HAP-1 (cell line): ENCODE results near the gene TSSK6.
A peak's percentile ranks its signal among the peaks of the same experiment; 100 is the strongest.

Source experiments
- DNase-seq, 2 experiments: peaks; one replicate each; pipeline ENCODE4 v3.0.0-alpha.2; 2016 to 2020; ENCODE audit warnings: low spot score in 2 of 2
- H3K27me3 ChIP-seq: fragments of 250-450 bp; sonication (Bioruptor Pico); 2 replicates; pipeline ENCODE4 v1.5.1; 2020; ENCODE audit warnings: low read depth, mild to moderate bottlenecking, moderate library complexity
- H3K36me3 ChIP-seq: fragments of 250-450 bp; sonication (Bioruptor Pico); replicated peaks from 2 replicates; pipeline ENCODE4 v1.5.1; 2020; ENCODE audit warnings: mild to moderate bottlenecking
- H3K4me1 ChIP-seq: fragments of 250-450 bp; sonication (Bioruptor Pico); 2 replicates; pipeline ENCODE4 v1.5.1; 2020; ENCODE audit warnings: mild to moderate bottlenecking
- H3K4me3 ChIP-seq: fragments of 250-450 bp; sonication (Bioruptor Pico); 2 replicates; pipeline ENCODE4 v1.5.1; 2020; ENCODE audit warnings: mild to moderate bottlenecking, moderate library complexity
- H3K9me3 ChIP-seq: fragments of 250-450 bp; sonication (Bioruptor Pico); 2 replicates; pipeline ENCODE4 v1.5.1; 2020; ENCODE audit warnings: mild to moderate bottlenecking, moderate library complexity
- in situ Hi-C: fragments of 300-500 bp; cut with MboI; formaldehyde crosslinking; loops from 3 replicates; pipeline ENCODE4 v1.14.3; 2020; ENCODE audit warnings: low sequenced_read_pairs, inconsistent platforms, mixed read lengths

Gene TSSK6

DNA sequence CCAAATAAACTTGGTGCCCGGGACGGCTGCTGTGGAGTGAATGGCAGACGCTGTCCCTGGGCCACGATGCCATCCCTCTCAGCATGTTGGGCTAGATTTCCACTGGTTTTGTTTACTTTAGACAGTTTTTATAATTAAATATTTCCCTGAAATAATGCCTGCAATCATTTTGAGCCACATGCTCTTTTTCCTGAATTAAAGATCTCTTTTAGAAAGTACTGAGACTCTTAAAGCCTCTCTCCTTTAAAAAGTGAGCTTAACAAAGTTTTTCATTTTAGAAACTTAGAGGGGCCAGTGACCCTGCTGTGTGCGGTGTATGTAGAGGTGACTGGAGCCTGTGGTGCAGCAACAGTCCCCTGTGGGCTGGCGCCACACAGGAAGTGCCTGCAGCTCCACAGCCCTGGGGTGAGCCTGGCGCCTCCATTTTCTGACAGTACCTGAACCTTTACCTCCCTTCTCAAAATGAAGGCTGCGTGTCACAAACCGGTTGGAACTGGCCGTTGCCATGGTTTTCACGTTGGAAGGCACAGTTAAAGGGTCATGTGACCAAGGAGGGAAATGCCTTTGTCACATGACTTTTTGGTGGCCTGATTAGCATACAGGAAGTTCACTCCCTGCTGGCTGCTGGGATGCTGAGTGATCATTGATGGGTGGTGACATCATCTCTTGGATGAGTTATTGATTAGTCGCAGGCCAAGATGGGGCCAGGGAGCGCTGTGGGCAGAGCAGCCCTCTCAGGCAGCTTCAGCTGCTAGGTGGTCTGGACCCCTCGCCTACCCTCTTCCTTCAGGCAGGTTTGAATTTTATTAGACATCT is 26.3 kb downstream of the TSSK6 start:
- peak; percentile 77 to 86 for DNase-seq
- no peaks in the 10 kb centered on the region for H3K27me3 ChIP-seq
- peaks cover 36% of the 10 kb centered on the region for H3K36me3 ChIP-seq
- no peak overlapping the region for H3K4me3 ChIP-seq
- no peaks in the 10 kb centered on the region for H3K9me3 ChIP-seq
- peaks cover 14% of the 10 kb centered on the region for H3K4me1 ChIP-seq
- in situ Hi-C loops: no loop called here

DNA sequence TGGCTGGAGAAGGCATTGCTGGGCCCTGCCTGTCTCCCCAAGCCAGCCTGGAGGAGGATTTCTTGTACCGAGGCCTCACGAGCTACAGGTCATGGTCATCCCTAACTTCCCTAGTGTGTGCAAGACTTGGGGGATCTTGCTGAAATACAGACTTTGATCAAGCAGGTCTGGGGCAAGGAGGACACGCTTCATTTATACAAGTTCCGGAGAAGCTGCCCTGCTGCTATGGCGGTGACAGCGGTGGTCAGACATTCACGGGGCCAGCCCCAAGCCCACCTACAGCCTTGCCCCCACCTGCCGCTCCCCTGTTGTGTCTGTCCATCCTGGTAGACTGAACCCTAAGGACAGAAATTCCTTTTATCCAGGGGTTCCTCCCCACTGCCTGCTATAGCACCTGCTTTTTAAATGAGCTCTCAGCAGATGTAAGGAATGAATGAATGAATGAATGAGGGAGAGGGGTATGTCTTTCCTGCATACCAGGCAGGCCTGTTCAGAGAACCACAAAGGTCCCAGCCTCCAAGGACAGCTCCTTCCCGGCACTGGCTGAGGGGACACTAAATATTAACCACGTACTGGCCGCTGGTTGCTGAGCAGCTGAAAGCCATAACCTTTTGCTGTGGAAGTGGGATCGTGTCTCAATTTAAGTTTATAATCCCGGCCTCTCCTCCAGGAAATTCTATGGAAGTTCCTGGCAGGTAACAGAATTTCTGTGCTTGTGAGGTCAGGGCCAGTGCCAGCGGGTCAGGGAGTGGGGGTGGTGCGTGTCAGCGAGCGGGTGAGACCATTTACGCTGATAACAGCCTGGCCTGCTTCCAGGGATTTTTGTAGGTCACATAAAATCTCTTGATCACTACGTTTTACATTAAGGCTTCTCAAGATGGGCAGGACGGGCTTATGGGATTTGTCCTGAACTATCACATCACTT is 27.1 kb downstream of the TSSK6 start:
- no peak overlapping the region for H3K4me3 ChIP-seq
- H3K4me1 ChIP-seq: peaks cover 14% of the 10 kb centered on the region
- in situ Hi-C loops: no loop called here
- DNase-seq: no peak
- H3K36me3 ChIP-seq: peaks cover 30% of the 10 kb centered on the region
- no peaks in the 10 kb centered on the region for H3K27me3 ChIP-seq
- H3K9me3 ChIP-seq: no peaks in the 10 kb centered on the region

DNA sequence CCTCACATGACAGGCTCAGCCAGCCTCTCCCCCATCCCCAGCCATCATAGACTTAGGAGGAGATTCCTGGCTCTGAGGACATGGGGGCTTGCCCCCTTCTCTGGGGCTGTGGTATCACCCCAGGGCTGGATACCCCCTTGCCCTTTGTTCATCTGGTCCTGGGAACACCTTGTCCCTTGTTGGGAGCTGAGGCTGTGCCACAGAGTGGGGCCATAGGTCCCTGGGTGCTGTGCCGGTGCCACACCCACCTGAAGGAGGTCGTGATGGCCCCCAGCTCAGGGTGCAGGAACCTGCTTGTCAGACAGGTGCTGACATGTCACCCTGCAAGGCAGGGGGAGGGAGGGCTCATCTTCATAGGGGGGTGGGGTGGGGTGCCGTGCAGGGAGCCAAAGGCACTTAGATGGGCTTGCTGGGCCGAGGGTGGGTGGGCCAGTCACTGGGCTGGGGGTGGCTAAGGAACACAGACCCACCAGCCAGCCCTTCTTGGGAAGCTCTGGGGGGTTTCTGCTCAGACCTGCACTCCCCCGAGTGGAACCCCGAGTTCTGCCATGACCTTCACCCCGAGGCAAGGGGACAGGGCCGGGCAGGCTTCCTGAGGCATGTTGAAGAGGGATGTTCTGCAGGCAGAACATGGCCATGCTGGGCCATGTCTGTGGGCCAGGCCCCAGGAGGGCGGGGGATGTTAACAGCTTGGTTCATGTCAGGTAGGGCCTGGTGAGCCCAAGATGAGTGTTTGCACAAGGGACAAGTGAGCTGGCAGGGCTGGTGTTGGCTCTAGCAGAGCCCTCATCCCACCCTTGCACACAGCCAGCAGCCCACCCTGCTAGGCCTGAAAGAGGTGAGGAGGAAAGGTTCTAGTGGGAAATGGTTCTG is 28.0 kb downstream of the TSSK6 start:
- Histone ChIP-seq H3K4me1 (peaks cover 14% of the 10 kb centered on the region), H3K9me3 (no peaks in the 10 kb centered on the region), H3K4me3 (no peak overlapping the region), H3K27me3 (no peaks in the 10 kb centered on the region), H3K36me3 (peaks cover 29% of the 10 kb centered on the region)
- DNase-seq: no peak
- in situ Hi-C loops: no loop called here

DNA sequence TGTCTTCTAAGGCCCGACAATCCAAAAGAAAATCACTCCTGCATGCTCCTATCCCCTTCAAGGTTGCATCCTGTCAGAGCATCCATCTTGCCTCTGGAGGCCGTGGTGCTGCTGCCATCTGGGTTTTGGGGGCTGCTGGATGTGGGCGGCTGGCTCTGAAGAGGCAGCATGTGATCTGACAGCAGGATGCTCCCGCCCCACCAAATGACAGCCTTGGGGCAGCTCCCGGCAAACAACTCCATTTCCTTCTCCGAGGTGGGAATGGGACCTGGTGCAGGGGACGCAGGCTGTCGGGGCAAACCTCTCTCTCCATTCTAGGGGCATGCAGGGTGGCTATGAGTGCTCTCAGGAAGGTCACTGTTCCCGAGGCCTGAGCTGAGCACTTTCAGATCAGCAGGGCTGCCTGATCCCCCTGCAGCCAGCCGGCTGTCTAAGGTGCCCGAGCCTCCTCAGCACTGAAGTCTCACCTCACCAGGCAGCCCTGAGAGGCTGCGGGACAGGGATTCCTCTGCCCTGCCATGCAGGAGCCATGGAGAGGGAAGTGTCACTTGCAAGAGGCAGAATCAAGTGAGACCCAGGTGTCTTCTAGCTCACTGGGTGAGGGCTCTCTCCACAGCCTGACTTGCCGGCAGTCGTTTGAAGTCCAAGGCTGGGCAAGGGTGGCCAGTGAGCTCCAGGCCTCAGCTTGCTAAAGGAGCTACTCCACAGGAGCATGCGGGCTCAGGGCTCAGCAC is 28.8 kb downstream of the TSSK6 start:
- Histone ChIP-seq H3K36me3 (peaks cover 25% of the 10 kb centered on the region), H3K27me3 (no peaks in the 10 kb centered on the region), H3K4me3 (no peak overlapping the region), H3K4me1 (peaks cover 14% of the 10 kb centered on the region), H3K9me3 (no peaks in the 10 kb centered on the region)
- DNase-seq: no peak
- in situ Hi-C loops: no loop called here

DNA sequence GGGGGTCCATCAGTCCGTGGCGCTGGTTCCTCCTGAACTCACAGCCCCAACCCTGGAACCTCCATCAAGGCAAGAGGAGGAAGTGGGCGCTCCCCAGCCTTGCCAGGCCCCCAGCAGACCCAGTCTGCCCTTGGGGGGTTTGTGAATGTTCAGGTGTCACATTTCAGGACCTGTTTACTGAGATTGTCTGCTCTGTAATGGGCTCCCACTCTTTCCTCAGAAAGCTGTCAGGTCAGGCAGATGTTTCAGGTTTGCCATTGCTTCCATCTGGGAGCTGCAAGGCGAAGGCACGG is 29.4 kb downstream of the TSSK6 start:
- in situ Hi-C loops: no loop called here

DNA sequence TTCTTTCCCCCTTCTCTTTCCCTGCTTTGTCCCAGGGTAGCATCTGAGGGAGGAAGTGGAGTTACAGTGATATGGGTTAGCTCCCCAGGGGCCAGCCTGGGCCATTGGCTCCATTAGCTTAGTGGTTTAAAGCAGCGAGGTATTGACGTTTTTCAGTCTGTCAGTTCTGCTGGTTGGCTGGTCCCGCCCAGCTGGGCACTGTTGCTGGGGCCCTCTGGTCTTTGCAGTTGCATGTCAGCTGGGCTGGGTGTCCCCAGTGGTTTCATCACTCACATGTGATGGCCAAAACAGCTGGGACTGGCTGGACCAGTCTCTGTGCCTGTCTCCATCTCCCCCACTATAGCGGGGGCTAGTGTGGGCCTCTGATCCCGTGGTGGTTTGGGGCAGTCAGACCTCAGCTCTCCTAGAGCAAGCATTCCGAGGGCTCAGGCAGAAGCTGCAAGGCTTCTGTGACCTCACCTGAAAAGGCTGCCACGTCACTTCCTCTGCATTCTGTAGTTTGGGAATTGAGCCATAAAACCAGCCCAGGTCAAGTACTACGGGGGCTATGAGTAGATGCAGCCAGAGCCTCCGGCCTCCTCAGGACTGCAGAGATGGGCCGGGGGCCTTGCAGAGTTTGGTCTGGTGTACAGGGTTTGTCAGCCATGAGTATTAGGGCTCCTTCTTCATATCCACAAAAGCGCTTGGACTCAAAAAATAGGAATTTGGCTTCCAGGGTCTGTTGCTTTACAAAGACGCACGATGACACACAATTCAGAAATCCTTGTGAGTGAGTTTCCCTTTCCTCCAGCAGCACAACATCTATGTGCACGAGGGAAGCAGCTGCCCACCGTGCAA is 30.0 kb downstream of the TSSK6 start:
- Histone ChIP-seq H3K4me1 (peaks cover 14% of the 10 kb centered on the region), H3K27me3 (no peaks in the 10 kb centered on the region), H3K36me3 (peaks cover 25% of the 10 kb centered on the region), H3K9me3 (no peaks in the 10 kb centered on the region), H3K4me3 (no peak overlapping the region)
- in situ Hi-C loops: no loop called here
- no peak for DNase-seq

More for the DNA sequence above, 29.4 kb downstream of the TSSK6 start:
- Histone ChIP-seq H3K4me1 (peaks cover 14% of the 10 kb centered on the region), H3K36me3 (peaks cover 26% of the 10 kb centered on the region), H3K4me3 (no peak overlapping the region), H3K27me3 (no peaks in the 10 kb centered on the region), H3K9me3 (no peaks in the 10 kb centered on the region)
- no peak for DNase-seq

DNA sequence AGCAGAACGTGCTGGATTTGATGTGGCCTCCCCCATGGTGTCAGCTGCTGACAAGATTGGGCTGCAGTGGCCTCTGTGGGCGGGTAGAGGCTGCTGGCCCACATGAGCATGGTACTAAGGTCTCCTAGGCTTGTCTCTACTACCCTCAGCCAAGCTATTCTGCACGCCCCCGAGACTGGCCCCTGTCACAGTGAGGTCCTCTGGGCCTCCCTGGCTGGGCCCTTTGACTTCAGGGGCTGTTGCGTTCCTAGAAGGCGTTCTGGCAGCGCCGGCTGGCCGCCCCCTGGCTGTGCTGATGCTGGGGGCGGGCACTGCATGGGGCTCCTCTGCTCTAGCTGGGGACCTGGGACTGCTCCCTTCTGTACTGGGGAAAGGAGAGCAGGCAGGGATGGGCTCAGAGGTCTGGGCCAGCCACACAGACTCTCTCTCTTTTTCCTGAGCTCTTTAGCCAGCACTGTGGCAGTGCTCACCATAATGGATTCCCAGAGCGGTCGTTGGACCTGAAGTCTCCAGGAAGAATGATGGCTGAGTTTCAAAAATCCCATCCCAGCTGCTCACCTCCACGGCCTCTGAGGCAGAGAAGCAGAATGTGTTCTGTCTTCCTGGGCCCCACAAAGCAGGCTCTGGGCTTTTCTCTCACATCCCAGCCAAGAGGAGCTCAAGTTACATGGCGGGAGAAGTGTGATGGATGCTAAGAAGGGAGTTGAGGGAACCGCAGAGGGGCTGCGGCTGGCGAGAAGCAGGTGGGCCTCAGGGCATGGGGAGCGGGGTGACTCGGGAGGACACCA is 32.3 kb downstream of the TSSK6 start:
- no peak for DNase-seq
- Histone ChIP-seq H3K36me3 (peaks cover 31% of the 10 kb centered on the region), H3K27me3 (no peaks in the 10 kb centered on the region), H3K4me1 (peaks cover 2% of the 10 kb centered on the region), H3K9me3 (no peaks in the 10 kb centered on the region), H3K4me3 (no peak overlapping the region)
- in situ Hi-C loops: no loop called here

DNA sequence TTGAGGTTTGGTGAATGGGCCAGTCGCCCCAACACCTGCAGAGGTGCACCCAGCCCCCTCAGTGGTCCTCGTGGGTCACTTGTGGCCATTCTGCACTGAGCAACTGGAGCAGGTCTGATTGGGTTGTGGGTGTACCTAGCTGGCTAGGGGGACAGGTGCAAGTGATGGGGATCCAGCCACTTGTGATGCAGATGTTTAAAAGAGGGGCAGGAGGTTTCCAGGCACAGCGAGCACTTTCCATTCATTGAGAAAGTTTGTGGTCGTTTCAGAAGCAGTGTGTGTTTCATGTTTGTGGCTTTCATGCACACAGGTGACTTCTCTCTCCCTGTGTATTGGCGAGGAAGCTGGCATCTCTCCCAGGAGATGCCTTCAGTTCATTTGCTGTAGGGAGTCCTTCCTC is 34.7 kb downstream of the TSSK6 start:
- Histone ChIP-seq H3K4me1 (peaks cover 2% of the 10 kb centered on the region), H3K4me3 (no peak overlapping the region), H3K9me3 (no peaks in the 10 kb centered on the region), H3K27me3 (no peaks in the 10 kb centered on the region), H3K36me3 (peaks cover 34% of the 10 kb centered on the region)
- in situ Hi-C loops: no loop called here
- DNase-seq: no peak

DNA sequence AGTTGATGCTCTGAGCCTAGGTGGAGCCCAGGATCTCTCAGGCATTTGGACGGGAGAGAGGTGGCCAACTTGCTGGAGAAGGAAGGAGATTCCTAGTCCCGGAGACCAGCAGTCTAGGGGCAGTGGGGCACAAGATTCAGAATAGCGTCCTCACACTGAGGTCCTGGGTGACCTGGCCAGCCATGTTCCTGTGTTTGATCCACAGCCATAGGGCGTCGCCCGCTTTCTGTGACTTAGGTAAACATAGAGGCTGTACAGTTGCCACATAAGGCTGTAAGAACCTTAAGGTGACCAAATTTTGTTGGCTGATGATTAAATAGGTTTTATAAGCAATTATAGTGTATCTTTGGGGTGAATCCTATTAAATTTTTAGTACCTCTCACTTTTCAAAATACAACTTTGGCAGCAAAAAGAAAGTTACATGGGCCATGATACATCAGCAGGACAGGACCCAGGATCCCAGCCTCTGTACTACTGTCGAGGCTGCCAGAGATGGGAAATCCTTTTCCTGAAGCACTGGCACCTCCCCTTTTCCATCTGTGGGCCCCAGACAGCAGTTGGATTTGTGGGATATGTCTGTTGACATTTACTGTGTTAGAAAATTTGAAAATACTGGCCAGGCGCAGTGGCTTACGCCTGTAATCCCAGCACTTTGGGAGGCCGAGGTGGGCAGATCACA is 37.5 kb downstream of the TSSK6 start:
- no peak overlapping the region for H3K4me3 ChIP-seq
- no peak for DNase-seq
- in situ Hi-C loops: no loop called here
- no peaks in the 10 kb centered on the region for H3K9me3 ChIP-seq
- H3K4me1 ChIP-seq: peaks cover 10% of the 10 kb centered on the region
- peaks cover 42% of the 10 kb centered on the region for H3K36me3 ChIP-seq
- H3K27me3 ChIP-seq: no peaks in the 10 kb centered on the region

DNA sequence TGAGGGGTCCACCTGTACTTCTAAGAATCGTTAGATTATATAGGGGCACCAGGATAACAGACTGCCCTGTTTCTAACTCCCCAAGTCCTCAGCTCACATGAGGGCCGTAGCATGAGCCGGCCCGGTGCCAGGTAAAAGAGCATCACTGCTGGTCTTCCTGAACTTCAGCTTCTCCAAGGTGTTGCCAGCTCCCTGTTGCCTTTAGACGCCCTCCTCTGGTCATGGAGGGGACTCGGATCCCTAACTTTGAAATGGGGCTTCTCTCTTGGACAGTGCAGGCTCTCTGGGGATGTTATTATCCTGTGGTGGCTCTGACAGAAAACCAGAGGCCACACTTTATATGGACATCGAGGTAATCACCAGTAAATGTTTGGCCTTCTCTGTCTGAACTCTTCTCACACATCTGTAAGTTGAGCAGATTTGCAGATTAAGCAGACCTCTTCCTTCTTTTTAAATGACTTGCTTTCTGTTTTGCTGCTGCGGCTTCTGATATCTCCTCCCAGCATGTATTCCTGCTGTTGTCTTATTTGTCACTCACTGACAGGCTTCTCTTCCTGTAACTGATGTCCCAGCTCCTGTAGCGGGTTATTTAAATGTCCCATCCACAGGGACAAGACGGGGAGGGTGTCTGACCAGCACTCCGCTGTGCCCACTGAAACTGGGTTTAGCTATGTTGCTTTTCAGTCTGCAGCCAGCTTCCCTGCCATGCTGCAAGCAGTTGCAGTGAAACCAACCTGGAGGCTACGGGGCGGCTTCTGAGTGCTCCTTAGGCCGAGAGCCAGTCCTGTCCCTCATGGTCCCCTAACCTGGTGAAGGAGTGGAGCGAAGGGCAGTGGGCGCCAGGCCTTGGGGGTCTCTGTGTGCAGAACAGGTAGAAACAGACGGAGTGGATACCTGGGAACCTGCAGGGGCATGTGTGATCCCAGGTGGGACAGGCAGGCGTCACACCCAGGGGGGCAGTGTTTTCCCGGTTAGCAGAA is 39.2 kb downstream of the TSSK6 start:
- Histone ChIP-seq H3K36me3 (peaks cover 30% of the 10 kb centered on the region), H3K9me3 (no peaks in the 10 kb centered on the region), H3K4me3 (no peak overlapping the region), H3K27me3 (no peaks in the 10 kb centered on the region), H3K4me1 (peaks cover 10% of the 10 kb centered on the region)
- in situ Hi-C loops: no loop called here
- peak in 1 of 2 experiments; percentile 36 for DNase-seq
